SK-N-SH treated with all-trans-retinoic acid at 6 μM for 48 hours (cell line): ENCODE measurements around the gene PHC1.

Source experiments
- ATAC-seq: fragments of 200-7000 bp; cut with Tn5 transposase; 3 replicates; pipeline ENCODE4 v1.9.1; 2020; ENCODE audit warnings: mild to moderate bottlenecking, moderate library complexity
- ARNTL ChIP-seq: fragments of 450-650 bp; formaldehyde crosslinking; IDR thresholded peaks from 2 replicates; pipeline ENCODE4 v1.5.0; 2020; ENCODE audit warnings: low read depth, mild to moderate bottlenecking, moderate library complexity, borderline replicate concordance
- CREB5 ChIP-seq: fragments of 250-450 bp; sonication (Bioruptor Pico); IDR thresholded peaks from 2 replicates; pipeline ENCODE4 v1.5.1; 2020; ENCODE audit warnings: low read depth, mild to moderate bottlenecking, moderate library complexity
- CSDC2 ChIP-seq: fragments of 250-450 bp; sonication (Bioruptor Pico); IDR thresholded peaks from 2 replicates; pipeline ENCODE4 v1.5.0; 2020; ENCODE audit warnings: mild to moderate bottlenecking, moderate library complexity
- CSRNP3 ChIP-seq: fragments of 250-450 bp; sonication (Bioruptor Pico); IDR thresholded peaks from 2 replicates; pipeline ENCODE4 v1.5.1; 2021; ENCODE audit warnings: mild to moderate bottlenecking, moderate library complexity
- ESRRG ChIP-seq: fragments of 250-450 bp; sonication (Bioruptor Pico); IDR thresholded peaks from 2 replicates; pipeline ENCODE4 v1.6.1; 2021; ENCODE audit warnings: mild to moderate bottlenecking
- GLIS3 ChIP-seq: fragments of 250-450 bp; sonication (Bioruptor Pico); IDR thresholded peaks from 2 replicates; pipeline ENCODE4 v1.5.0; 2020; ENCODE audit warnings: mild to moderate bottlenecking, moderate library complexity
- ISL1 ChIP-seq: fragments of 250-450 bp; sonication (Bioruptor Pico); IDR thresholded peaks from 2 replicates; pipeline ENCODE4 v2.1.2; 2022; ENCODE audit warnings: mild to moderate bottlenecking, moderate library complexity
- OSR1 ChIP-seq: fragments of 250-450 bp; sonication (Bioruptor Pico); IDR thresholded peaks from 2 replicates; pipeline ENCODE4 v1.8.0; 2022; ENCODE audit warnings: moderate library complexity, mild to moderate bottlenecking, inconsistent platforms
- PPARA ChIP-seq: fragments of 250-450 bp; sonication (Bioruptor Pico); IDR thresholded peaks from 2 replicates; pipeline ENCODE4 v1.5.0; 2020; ENCODE audit warnings: mild to moderate bottlenecking, borderline replicate concordance
- RARB ChIP-seq: fragments of 250-450 bp; sonication (Bioruptor Pico); IDR thresholded peaks from 2 replicates; pipeline ENCODE4 v1.8.0; 2021; ENCODE audit warnings: mild to moderate bottlenecking, moderate library complexity
- SNAI2 ChIP-seq: fragments of 250-450 bp; sonication (Bioruptor Pico); IDR thresholded peaks from 2 replicates; pipeline ENCODE4 v1.5.0; 2020; ENCODE audit warnings: mild to moderate bottlenecking, moderate library complexity
- TCF4 ChIP-seq: fragments of 250-450 bp; sonication (Bioruptor Pico); IDR thresholded peaks from 2 replicates; pipeline ENCODE4 v1.8.0; 2021; ENCODE audit warnings: mild to moderate bottlenecking, moderate library complexity, borderline replicate concordance
- TOX ChIP-seq: fragments of 250-450 bp; sonication (Bioruptor Pico); IDR thresholded peaks from 2 replicates; pipeline ENCODE4 v1.8.0; 2021; ENCODE audit warnings: mild to moderate bottlenecking, moderate library complexity, borderline replicate concordance
- ZC3H10 ChIP-seq: fragments of 250-450 bp; sonication (Bioruptor Pico); IDR thresholded peaks from 2 replicates; pipeline ENCODE4 v1.5.1; 2021; ENCODE audit warnings: mild to moderate bottlenecking, moderate library complexity
- ZFP3 ChIP-seq: fragments of 250-450 bp; sonication (Bioruptor Pico); IDR thresholded peaks from 2 replicates; pipeline ENCODE4 v1.5.0; 2020; ENCODE audit warnings: mild to moderate bottlenecking, moderate library complexity
- ZFP30 ChIP-seq: fragments of 450-650 bp; formaldehyde crosslinking; IDR thresholded peaks from 2 replicates; pipeline ENCODE4 v1.5.0; 2022; ENCODE audit warnings: mild to moderate bottlenecking, moderate library complexity
- ZNF565 ChIP-seq: fragments of 450-650 bp; formaldehyde crosslinking; conservative IDR thresholded peaks from 2 replicates; pipeline ENCODE4 v1.5.0; 2020; ENCODE audit warnings: low read depth, mild to moderate bottlenecking, moderate library complexity
- ZNF70 ChIP-seq: fragments of 450-650 bp; formaldehyde crosslinking; IDR thresholded peaks from 2 replicates; pipeline ENCODE4 v1.5.0; 2020; ENCODE audit warnings: mild to moderate bottlenecking, moderate library complexity
- ZNF8 ChIP-seq: fragments of 450-650 bp; formaldehyde crosslinking; IDR thresholded peaks from 2 replicates; pipeline ENCODE4 v1.5.0; 2020; ENCODE audit warnings: mild to moderate bottlenecking, moderate library complexity
- TF ChIP-seq, protein P1 (sequence below): fragments of 250-450 bp; sonication (Bioruptor Pico); IDR thresholded peaks from 2 replicates; pipeline ENCODE4 v1.8.0; 2020; ENCODE audit warnings: mild to moderate bottlenecking, moderate library complexity, borderline replicate concordance
- TF ChIP-seq, protein P2 (sequence below): fragments of 250-450 bp; sonication (Bioruptor Pico); IDR thresholded peaks from 2 replicates; pipeline ENCODE4 v1.8.0; 2021; ENCODE audit warnings: low read depth, mild to moderate bottlenecking, moderate library complexity, borderline replicate concordance
- TF ChIP-seq, protein P3 (sequence below): fragments of 250-450 bp; sonication (Bioruptor Pico); IDR thresholded peaks from 2 replicates; pipeline ENCODE4 v1.5.0; 2020; ENCODE audit warnings: mild to moderate bottlenecking, moderate library complexity

PHC1 gene

DNA sequence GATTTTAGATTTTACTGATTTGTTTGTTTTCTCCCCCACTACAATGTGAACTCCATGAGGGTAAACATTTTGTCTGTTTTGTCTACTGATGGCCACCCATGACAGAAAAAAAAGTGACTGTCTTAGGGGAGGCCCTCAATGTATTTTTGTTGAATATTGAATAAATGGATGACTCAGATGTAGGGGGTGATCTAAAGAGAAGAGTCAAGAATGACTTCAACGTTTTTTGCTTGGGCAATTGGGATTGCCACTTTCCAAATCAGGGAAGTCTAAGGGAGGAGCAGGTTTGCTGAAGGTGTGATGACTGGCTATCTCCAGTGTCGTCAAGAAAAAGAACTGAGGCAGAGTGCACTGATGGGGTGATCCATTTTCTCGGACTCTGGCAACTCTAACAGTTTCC, 10.7 kb upstream of the PHC1 start:
- TF ChIP-seq ZNF70 (CRISPR knock-in tag) (no peak), PPARA (CRISPR knock-in tag) (no peak), TOX (CRISPR knock-in tag) (no peak), ZFP30 (CRISPR knock-in tag) (no peak), CSRNP3 (CRISPR knock-in tag) (no peak), OSR1 (CRISPR knock-in tag) (no peak), CSDC2 (CRISPR knock-in tag) (no peak), CREB5 (CRISPR knock-in tag) (no peak), SNAI2 (CRISPR knock-in tag) (no peak), TCF4 (no peak), ISL1 (CRISPR knock-in tag) (no peak), RARB (CRISPR knock-in tag) (no peak), ESRRG (CRISPR knock-in tag) (no peak), ZC3H10 (CRISPR knock-in tag) (no peak)
- TF ChIP-seq, protein P1, sequence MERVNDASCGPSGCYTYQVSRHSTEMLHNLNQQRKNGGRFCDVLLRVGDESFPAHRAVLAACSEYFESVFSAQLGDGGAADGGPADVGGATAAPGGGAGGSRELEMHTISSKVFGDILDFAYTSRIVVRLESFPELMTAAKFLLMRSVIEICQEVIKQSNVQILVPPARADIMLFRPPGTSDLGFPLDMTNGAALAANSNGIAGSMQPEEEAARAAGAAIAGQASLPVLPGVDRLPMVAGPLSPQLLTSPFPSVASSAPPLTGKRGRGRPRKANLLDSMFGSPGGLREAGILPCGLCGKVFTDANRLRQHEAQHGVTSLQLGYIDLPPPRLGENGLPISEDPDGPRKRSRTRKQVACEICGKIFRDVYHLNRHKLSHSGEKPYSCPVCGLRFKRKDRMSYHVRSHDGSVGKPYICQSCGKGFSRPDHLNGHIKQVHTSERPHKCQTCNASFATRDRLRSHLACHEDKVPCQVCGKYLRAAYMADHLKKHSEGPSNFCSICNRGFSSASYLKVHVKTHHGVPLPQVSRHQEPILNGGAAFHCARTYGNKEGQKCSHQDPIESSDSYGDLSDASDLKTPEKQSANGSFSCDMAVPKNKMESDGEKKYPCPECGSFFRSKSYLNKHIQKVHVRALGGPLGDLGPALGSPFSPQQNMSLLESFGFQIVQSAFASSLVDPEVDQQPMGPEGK: no peak
- TF ChIP-seq, protein P2, sequence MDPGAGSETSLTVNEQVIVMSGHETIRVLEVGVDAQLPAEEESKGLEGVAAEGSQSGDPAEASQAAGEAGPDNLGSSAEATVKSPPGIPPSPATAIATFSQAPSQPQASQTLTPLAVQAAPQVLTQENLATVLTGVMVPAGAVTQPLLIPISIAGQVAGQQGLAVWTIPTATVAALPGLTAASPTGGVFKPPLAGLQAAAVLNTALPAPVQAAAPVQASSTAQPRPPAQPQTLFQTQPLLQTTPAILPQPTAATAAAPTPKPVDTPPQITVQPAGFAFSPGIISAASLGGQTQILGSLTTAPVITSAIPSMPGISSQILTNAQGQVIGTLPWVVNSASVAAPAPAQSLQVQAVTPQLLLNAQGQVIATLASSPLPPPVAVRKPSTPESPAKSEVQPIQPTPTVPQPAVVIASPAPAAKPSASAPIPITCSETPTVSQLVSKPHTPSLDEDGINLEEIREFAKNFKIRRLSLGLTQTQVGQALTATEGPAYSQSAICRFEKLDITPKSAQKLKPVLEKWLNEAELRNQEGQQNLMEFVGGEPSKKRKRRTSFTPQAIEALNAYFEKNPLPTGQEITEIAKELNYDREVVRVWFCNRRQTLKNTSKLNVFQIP: no peak
- TF ChIP-seq, protein P3, sequence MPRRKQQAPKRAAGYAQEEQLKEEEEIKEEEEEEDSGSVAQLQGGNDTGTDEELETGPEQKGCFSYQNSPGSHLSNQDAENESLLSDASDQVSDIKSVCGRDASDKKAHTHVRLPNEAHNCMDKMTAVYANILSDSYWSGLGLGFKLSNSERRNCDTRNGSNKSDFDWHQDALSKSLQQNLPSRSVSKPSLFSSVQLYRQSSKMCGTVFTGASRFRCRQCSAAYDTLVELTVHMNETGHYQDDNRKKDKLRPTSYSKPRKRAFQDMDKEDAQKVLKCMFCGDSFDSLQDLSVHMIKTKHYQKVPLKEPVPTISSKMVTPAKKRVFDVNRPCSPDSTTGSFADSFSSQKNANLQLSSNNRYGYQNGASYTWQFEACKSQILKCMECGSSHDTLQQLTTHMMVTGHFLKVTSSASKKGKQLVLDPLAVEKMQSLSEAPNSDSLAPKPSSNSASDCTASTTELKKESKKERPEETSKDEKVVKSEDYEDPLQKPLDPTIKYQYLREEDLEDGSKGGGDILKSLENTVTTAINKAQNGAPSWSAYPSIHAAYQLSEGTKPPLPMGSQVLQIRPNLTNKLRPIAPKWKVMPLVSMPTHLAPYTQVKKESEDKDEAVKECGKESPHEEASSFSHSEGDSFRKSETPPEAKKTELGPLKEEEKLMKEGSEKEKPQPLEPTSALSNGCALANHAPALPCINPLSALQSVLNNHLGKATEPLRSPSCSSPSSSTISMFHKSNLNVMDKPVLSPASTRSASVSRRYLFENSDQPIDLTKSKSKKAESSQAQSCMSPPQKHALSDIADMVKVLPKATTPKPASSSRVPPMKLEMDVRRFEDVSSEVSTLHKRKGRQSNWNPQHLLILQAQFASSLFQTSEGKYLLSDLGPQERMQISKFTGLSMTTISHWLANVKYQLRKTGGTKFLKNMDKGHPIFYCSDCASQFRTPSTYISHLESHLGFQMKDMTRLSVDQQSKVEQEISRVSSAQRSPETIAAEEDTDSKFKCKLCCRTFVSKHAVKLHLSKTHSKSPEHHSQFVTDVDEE (CRISPR knock-in tag): no peak
- no peak for ATAC-seq

DNA sequence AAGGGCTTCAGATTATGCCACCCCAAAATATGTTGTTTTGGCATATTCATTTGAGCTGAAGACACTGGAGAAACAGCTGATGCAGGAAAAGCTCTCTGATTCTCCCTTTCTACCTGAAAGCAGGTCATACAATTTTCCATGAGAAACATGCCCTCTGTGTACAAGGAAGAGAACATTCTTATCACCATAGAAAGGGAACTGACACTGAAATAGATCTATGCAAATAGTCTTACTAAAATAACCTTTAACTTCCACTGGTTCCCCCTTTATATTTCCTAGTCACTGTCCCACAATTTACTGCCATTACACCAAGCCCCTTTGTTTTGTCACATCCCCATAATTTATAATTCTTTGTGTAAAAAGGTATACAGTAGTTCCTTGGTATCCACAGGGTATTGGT, 9.6 kb upstream of the PHC1 start:
- no peak for TF ChIP-seq OSR1 (CRISPR knock-in tag)
- no peak for TF ChIP-seq SNAI2 (CRISPR knock-in tag)
- no peak for TF ChIP-seq CREB5 (CRISPR knock-in tag)
- no peak for TF ChIP-seq ZNF565 (CRISPR knock-in tag)
- TF ChIP-seq RARB (CRISPR knock-in tag): no peak
- no peak for TF ChIP-seq ZNF8 (CRISPR knock-in tag)
- no peak for TF ChIP-seq CSDC2 (CRISPR knock-in tag)
- no peak for TF ChIP-seq ESRRG (CRISPR knock-in tag)
- TF ChIP-seq TOX (CRISPR knock-in tag): no peak
- TF ChIP-seq, protein P1: no peak
- no peak for TF ChIP-seq GLIS3 (CRISPR knock-in tag)
- TF ChIP-seq ARNTL (CRISPR knock-in tag): no peak
- TF ChIP-seq ZFP3 (CRISPR knock-in tag): no peak
- TF ChIP-seq, protein P2: no peak
- no peak for TF ChIP-seq ZNF70 (CRISPR knock-in tag)
- no peak for TF ChIP-seq TCF4
- no peak for TF ChIP-seq ZC3H10 (CRISPR knock-in tag)
- no peak for TF ChIP-seq PPARA (CRISPR knock-in tag)
- no peak for TF ChIP-seq ZFP30 (CRISPR knock-in tag)
- no peak for ATAC-seq
